Fibroblast of skin of back (primary cell): ENCODE measurements around the gene ARHGEF7.

Experiments
- DNase-seq: peaks from one replicate; pipeline ENCODE4 v3.0.0-alpha.2; 2013

The ARHGEF7 gene

GRCh38 chr13:111112196-111112595 lies 2.9 kb upstream of the ARHGEF7 start:
- DNase-seq = no peak

GRCh38 chr13:111114362-111115060 lies 599 bp upstream of the ARHGEF7 start:
- peak; percentile 52 for DNase-seq

- peak; percentile 79 for DNase-seq
Measured at GRCh38 chr13:111115965-111116521, 933 bp downstream of the ARHGEF7 start.

GRCh38 chr13:111116856-111117255 lies 1.7 kb downstream of the ARHGEF7 start:
- DNase-seq = peak; percentile 26

GRCh38 chr13:111117289-111117688 lies 2.2 kb downstream of the ARHGEF7 start:
- DNase-seq = peak; percentile 37

- DNase-seq = no peak
Measured at GRCh38 chr13:111117961-111118360, 2.9 kb downstream of the ARHGEF7 start.

- no peak for DNase-seq
Measured at GRCh38 chr13:111118898-111119607, 3.9 kb downstream of the ARHGEF7 start.

GRCh38 chr13:111119966-111120365 lies 4.9 kb downstream of the ARHGEF7 start:
- no peak for DNase-seq

GRCh38 chr13:111120422-111120821 lies 5.3 kb downstream of the ARHGEF7 start:
- DNase-seq = no peak

- no peak for DNase-seq
Measured at GRCh38 chr13:111120913-111121312, 5.8 kb downstream of the ARHGEF7 start.

- no peak for DNase-seq
Measured at GRCh38 chr13:111121506-111121905, 6.4 kb downstream of the ARHGEF7 start.

GRCh38 chr13:111122056-111122455 lies 6.9 kb downstream of the ARHGEF7 start:
- no peak for DNase-seq

GRCh38 chr13:111122631-111123030 lies 7.5 kb downstream of the ARHGEF7 start:
- DNase-seq = no peak

GRCh38 chr13:111123221-111123620 lies 8.1 kb downstream of the ARHGEF7 start:
- no peak for DNase-seq

- no peak for DNase-seq
Measured at GRCh38 chr13:111123649-111124048, 8.5 kb downstream of the ARHGEF7 start.

GRCh38 chr13:111126509-111126908 lies 11.4 kb downstream of the ARHGEF7 start:
- no peak for DNase-seq

GRCh38 chr13:111129465-111130115 lies 14.5 kb downstream of the ARHGEF7 start:
- no peak for DNase-seq

- no peak for DNase-seq
Measured at GRCh38 chr13:111130116-111130508, 15.0 kb downstream of the ARHGEF7 start.

- DNase-seq = no peak
Measured at GRCh38 chr13:111131048-111131447, 15.9 kb downstream of the ARHGEF7 start.

- no peak for DNase-seq
Measured at GRCh38 chr13:111131611-111132010, 16.5 kb downstream of the ARHGEF7 start.

- no peak for DNase-seq
Measured at GRCh38 chr13:111132948-111133347, 17.8 kb downstream of the ARHGEF7 start.

GRCh38 chr13:111139452-111139851 lies 24.3 kb downstream of the ARHGEF7 start:
- no peak for DNase-seq

GRCh38 chr13:111139873-111140561 lies 24.9 kb downstream of the ARHGEF7 start:
- DNase-seq = no peak
